BJ (cell line): ENCODE data around the gene RPS15. TPM values are rescaled to one million over a fixed set of nuclear protein-coding genes. Genes with fewer than 3 reads are reported as not detected.

Source experiments
- CTCF ChIA-PET: fragments of 350-600 bp; formaldehyde crosslinking; extraction: SDS; loops from one replicate; lab custom pipeline; 2021; ENCODE audit warnings: antibody characterized with exemption, inconsistent platforms; lab: Yijun Ruan, JAX
- POLR2A ChIA-PET: fragments of 300-600 bp; sonication (Branson Sonifier 250); formaldehyde crosslinking; extraction: SDS; loops from one replicate; lab custom pipeline; 2021; ENCODE audit warnings: antibody characterized with exemption; lab: Charles Lee
- DNase-seq: peaks from one replicate; pipeline ENCODE4 v3.0.0-alpha.2; 2011; ENCODE audit warnings: low read depth
- H3K27me3 ChIP-seq: 2 replicates; pipeline ENCODE4 v1.6.0; 2011; ENCODE audit warnings: low read length; ENCODE audit not compliant: control insufficient read depth, insufficient read depth
- H3K36me3 ChIP-seq: 2 replicates; pipeline ENCODE4 v1.5.1; 2011; ENCODE audit warnings: low read length; ENCODE audit not compliant: control insufficient read depth, insufficient read depth
- H3K4me3 ChIP-seq: 2 replicates; pipeline ENCODE4 v1.5.1; 2011; ENCODE audit warnings: low read depth, mild to moderate bottlenecking, control low read depth, low read length
- CTCF ChIP-seq: IDR thresholded peaks from 2 replicates; pipeline ENCODE4 v1.5.1; 2011; ENCODE audit warnings: low read depth, mild to moderate bottlenecking, control low read depth, inconsistent platforms, low read length, moderate library complexity; ENCODE audit not compliant: insufficient read depth
- polyA plus RNA-seq: library from polyadenylated mRNA; depleted of rRNA; stranded (reverse); fragments of >200 nt; gene quantifications from 2 replicates; pipeline ENCODE4 v1.2.3, GENCODE V29; 2011

RPS15 gene
- polyA plus RNA-seq, 1 experiment = 1,597 TPM

GRCh38 chr19:1412323-1412923 lies 25.8 kb upstream of the RPS15 start:
- CTCF ChIA-PET = no interaction called here
- Histone ChIP-seq H3K27me3 (no peaks in the 10 kb centered on the region), H3K4me3 (no peak overlapping the region), H3K36me3 (peaks cover 16% of the 10 kb centered on the region)
- POLR2A ChIA-PET = no interaction called here
- no peak for TF ChIP-seq CTCF
- DNase-seq = no peak

GRCh38 chr19:1412995-1413800 lies 25.0 kb upstream of the RPS15 start:
- H3K36me3 ChIP-seq = peaks cover 18% of the 10 kb centered on the region
- POLR2A ChIA-PET = no interaction called here

GRCh38 chr19:1416014-1416841 lies 22.0 kb upstream of the RPS15 start:
- no peak for TF ChIP-seq CTCF
- H3K4me3 ChIP-seq = no peak overlapping the region
- POLR2A ChIA-PET = no interaction called here

More at GRCh38 chr19:1412995-1413800, 25.0 kb upstream of the RPS15 start:
- TF ChIP-seq CTCF = no peak
- H3K4me3 ChIP-seq = no peak overlapping the region
- no peak for DNase-seq
- H3K27me3 ChIP-seq = no peaks in the 10 kb centered on the region
- CTCF ChIA-PET = interaction anchor here (1.6 kb wide), 1 partner anchor 36 kb away, joined by 4 read pairs; no protein-coding TSS in a partner anchor

GRCh38 chr19:1417145-1417544 lies 21.1 kb upstream of the RPS15 start:
- Histone ChIP-seq H3K36me3 (peaks cover 35% of the 10 kb centered on the region), H3K27me3 (no peaks in the 10 kb centered on the region), H3K4me3 (no peak overlapping the region)
- DNase-seq = no peak
- CTCF ChIA-PET = interaction anchor here (1.4 to 2.0 kb wide), 2 partner anchors 15 to 20 kb away, joined by 4 to 8 read pairs; no protein-coding TSS in a partner anchor
- POLR2A ChIA-PET = no interaction called here
- TF ChIP-seq CTCF = no peak

More at GRCh38 chr19:1416014-1416841, 22.0 kb upstream of the RPS15 start:
- CTCF ChIA-PET = interaction anchor here (0.8 to 1.4 kb wide), 3 partner anchors 21 to 172 kb away, joined by 4 to 8 read pairs (median 4); no protein-coding TSS in a partner anchor
- DNase-seq = no peak
- H3K27me3 ChIP-seq = no peaks in the 10 kb centered on the region
- H3K36me3 ChIP-seq = peaks cover 27% of the 10 kb centered on the region
